GM21381 (cell line): ENCODE results near the gene NOXA1.

Experiments
- ATAC-seq: cut with Tn5 transposase; IDR thresholded peaks from one replicate; pipeline ENCODE4 v1.9.1; 2021; ENCODE audit warnings: mild to moderate bottlenecking, moderate library complexity; ENCODE audit not compliant: unreplicated experiment

The NOXA1 gene

GRCh38 chr9:137423514-137424291 lies 510 bp downstream of the NOXA1 start:
- peak; percentile 29 for ATAC-seq

- no peak for ATAC-seq
These were observed 3.0 kb downstream of the NOXA1 start for GRCh38 chr9:137426018-137426681.

GRCh38 chr9:137427454-137428310 lies 4.5 kb downstream of the NOXA1 start:
- no peak for ATAC-seq

- ATAC-seq, result no peak
These were observed 5.1 kb downstream of the NOXA1 start for GRCh38 chr9:137428311-137428630.

GRCh38 chr9:137428841-137429545 lies 5.8 kb downstream of the NOXA1 start:
- ATAC-seq, result no peak

- no peak for ATAC-seq
These were observed 6.3 kb downstream of the NOXA1 start for GRCh38 chr9:137429546-137429890.

GRCh38 chr9:137429974-137430722 lies 7.0 kb downstream of the NOXA1 start:
- ATAC-seq, result no peak

GRCh38 chr9:137430723-137431415 lies 7.7 kb downstream of the NOXA1 start:
- no peak for ATAC-seq

GRCh38 chr9:137431416-137431931 lies 8.3 kb downstream of the NOXA1 start:
- ATAC-seq, result no peak

- no peak for ATAC-seq
These were observed 9.6 kb downstream of the NOXA1 start for GRCh38 chr9:137432687-137433348.

- no peak for ATAC-seq
These were observed 10.2 kb downstream of the NOXA1 start for GRCh38 chr9:137433349-137433915.

GRCh38 chr9:137433916-137434431 lies 10.8 kb downstream of the NOXA1 start:
- no peak for ATAC-seq

- no peak for ATAC-seq
These were observed 11.5 kb downstream of the NOXA1 start for GRCh38 chr9:137434498-137435380.

- no peak for ATAC-seq
These were observed 12.2 kb downstream of the NOXA1 start for GRCh38 chr9:137435381-137435891.

- ATAC-seq, result no peak
These were observed 13.0 kb downstream of the NOXA1 start for GRCh38 chr9:137435980-137436760.

GRCh38 chr9:137436761-137437600 lies 13.8 kb downstream of the NOXA1 start:
- ATAC-seq, result no peak
